A549 (cell line): ENCODE results near the gene PDGFRA. TPM values are rescaled to one million over a fixed set of nuclear protein-coding genes. Genes with fewer than 3 reads are reported as not detected.

Experiments
- ATAC-seq, 2 experiments: fragments of 200-7000 bp in 1 of 2; fragments of >200 bp in 1 of 2; cut with Nextera tagmentation in 1 of 2; cut with Tn5 transposase in 1 of 2; 3 replicates each; pipeline versions ENCODE4 v1.8.0 to v1.9.1; 2018 to 2020; ENCODE audit warnings: mild to moderate bottlenecking in 1 of 2, moderate library complexity in 1 of 2
- CTCF ChIA-PET: fragments of 300-600 bp; sonication (Branson Sonifier 250); formaldehyde crosslinking; extraction: SDS; loops from one replicate; lab custom pipeline; 2021; ENCODE audit warnings: antibody characterized with exemption, inconsistent platforms; lab: Yijun Ruan, JAX
- POLR2A ChIA-PET: fragments of 350-600 bp; formaldehyde crosslinking; extraction: SDS; loops from one replicate; lab custom pipeline; 2021; ENCODE audit warnings: antibody characterized with exemption, inconsistent platforms; lab: Yijun Ruan, JAX
- DNase-seq, 2 experiments: peaks; one replicate each; pipeline versions ENCODE4 v3.0.0 to v3.0.0-alpha.2; 2011 to 2016; ENCODE audit warnings: low read depth in 1 of 2, low spot score in 1 of 2
- FAIRE-seq: peaks from 2 replicates; lab custom pipeline; 2011; peaks lifted over from hg19 to GRCh38; lab: Jason Lieb, UNC
- H3K27ac ChIP-seq, 2 experiments: fragments of >200 bp; sonication (Bioruptor Twin); formaldehyde crosslinking; 3 replicates each; pipeline ENCODE4 v1.5.1; 2016 to 2017
- H3K4me1 ChIP-seq: fragments of >200 bp; sonication (Bioruptor Twin); formaldehyde crosslinking; 3 replicates; pipeline ENCODE4 v1.6.1; 2016
- H3K4me2 ChIP-seq: fragments of >200 bp; sonication (Bioruptor Twin); formaldehyde crosslinking; 3 replicates; pipeline ENCODE4 v1.6.1; 2016
- H3K4me3 ChIP-seq: fragments of >200 bp; sonication (Bioruptor Twin); formaldehyde crosslinking; 3 replicates; pipeline ENCODE4 v1.5.1; 2016
- H3K9me3 ChIP-seq: fragments of >200 bp; sonication (Bioruptor Twin); formaldehyde crosslinking; 3 replicates; pipeline ENCODE4 v1.6.1; 2016
- BCL3 ChIP-seq: fragments of >200 bp; sonication (Bioruptor Twin); formaldehyde crosslinking; IDR thresholded peaks from 3 replicates; pipeline ENCODE4 v1.6.1; 2016
- CHD2 ChIP-seq: fragments of 150-350 bp; IDR thresholded peaks from 2 replicates; pipeline ENCODE4 v1.6.1; 2014; ENCODE audit warnings: low read length; ENCODE audit not compliant: partially characterized antibody
- CTCF ChIP-seq: fragments of >200 bp; sonication (Bioruptor Twin); formaldehyde crosslinking; IDR thresholded peaks from 3 replicates; pipeline ENCODE4 v1.5.1; 2016
- EHF ChIP-seq: fragments of 250-450 bp; sonication (Bioruptor Pico); IDR thresholded peaks from 2 replicates; pipeline ENCODE4 v1.5.0; 2020; ENCODE audit warnings: mild to moderate bottlenecking
- EP300 ChIP-seq, 2 experiments: fragments of >200 bp; sonication (Bioruptor Twin); formaldehyde crosslinking; IDR thresholded peaks; 2 replicates in 1 of 2; 3 replicates in 1 of 2; pipeline ENCODE4 v1.6.1; 2016 to 2017
- HDAC2 ChIP-seq: fragments of 200-600 bp; sonication (generic); IDR thresholded peaks from 2 replicates; pipeline ENCODE4 v1.6.1; 2016
- HEYL ChIP-seq: fragments of 250-450 bp; sonication (Bioruptor Pico); IDR thresholded peaks from 2 replicates; pipeline ENCODE4 v1.8.0; 2021; ENCODE audit warnings: mild to moderate bottlenecking, moderate library complexity
- HMGXB4 ChIP-seq: fragments of 250-450 bp; sonication (Bioruptor Pico); IDR thresholded peaks from 2 replicates; pipeline ENCODE4 v1.5.0; 2021; ENCODE audit warnings: mild to moderate bottlenecking, moderate library complexity, borderline replicate concordance
- HOXA7 ChIP-seq: fragments of 250-450 bp; sonication (Bioruptor Pico); IDR thresholded peaks from 2 replicates; pipeline ENCODE4 v1.5.0; 2020; ENCODE audit warnings: mild to moderate bottlenecking, moderate library complexity
- JUNB ChIP-seq: fragments of >200 bp; sonication (Bioruptor Twin); formaldehyde crosslinking; IDR thresholded peaks from 2 replicates; pipeline ENCODE4 v1.6.1; 2016
- KDM5A ChIP-seq: fragments of 200-600 bp; sonication (generic); IDR thresholded peaks from 2 replicates; pipeline ENCODE4 v1.6.1; 2016; ENCODE audit warnings: antibody characterized with exemption, mild to moderate bottlenecking
- NR3C1 ChIP-seq: fragments of >200 bp; sonication (Bioruptor Twin); formaldehyde crosslinking; IDR thresholded peaks from 3 replicates; pipeline ENCODE4 v1.6.1; 2017
- POLR2A ChIP-seq: IDR thresholded peaks from 2 replicates; pipeline ENCODE4 v1.6.1; 2012; ENCODE audit warnings: mild to moderate bottlenecking, low read length
- POLR2AphosphoS2 ChIP-seq: conservative IDR thresholded peaks from 2 replicates; pipeline ENCODE4 v1.6.1; 2012; ENCODE audit warnings: low read length, improper control_type of control experiment, inconsistent platforms
- RAD21 ChIP-seq, 2 experiments: fragments of >200 bp in 1 of 2; sonication (Bioruptor Twin) in 1 of 2; formaldehyde crosslinking in 1 of 2; IDR thresholded peaks in 1 of 2; conservative IDR thresholded peaks in 1 of 2; 2 replicates in 1 of 2; 3 replicates in 1 of 2; pipeline ENCODE4 v1.6.1; 2012 to 2018; ENCODE audit warnings: inconsistent platforms in 1 of 2
- RARB ChIP-seq: fragments of 250-450 bp; sonication (Bioruptor Pico); IDR thresholded peaks from 2 replicates; pipeline ENCODE4 v1.8.0; 2021; ENCODE audit warnings: mild to moderate bottlenecking, moderate library complexity
- RCOR1 ChIP-seq: fragments of 150-350 bp; IDR thresholded peaks from 2 replicates; pipeline ENCODE4 v1.6.1; 2014; ENCODE audit warnings: antibody characterized with exemption, low read length, low read depth
- RNF2 ChIP-seq: fragments of 200-600 bp; sonication (generic); IDR thresholded peaks from 2 replicates; pipeline ENCODE4 v1.6.1; 2016; ENCODE audit warnings: low read depth, mild to moderate bottlenecking, antibody characterized with exemption, moderate library complexity, borderline replicate concordance
- TFCP2L1 ChIP-seq: fragments of 250-450 bp; sonication (Bioruptor Pico); IDR thresholded peaks from 2 replicates; pipeline ENCODE4 v1.5.0; 2021; ENCODE audit warnings: mild to moderate bottlenecking
- ZNF302 ChIP-seq: fragments of 250-450 bp; sonication (Bioruptor Pico); IDR thresholded peaks from 2 replicates; pipeline ENCODE4 v1.9.0; 2021; ENCODE audit warnings: inconsistent platforms, mild to moderate bottlenecking, moderate library complexity
- WGBS: methylation state at CpG from one replicate; pipeline ENCODE4 v1.1.6; 2017; ENCODE audit errors: missing lambda C conversion rate; 5-methylcytosine and 5-hydroxymethylcytosine counted together
- polyA plus RNA-seq, 4 experiments: library from polyadenylated mRNA; depleted of rRNA in 3 of 4; stranded (reverse); fragments of >200 nt; fragmentation: RNase III in 1 of 4; extraction: RNeasy Plus Mini Kit Qiagen cat#74134 plus additional on column Dnase treatment in 1 of 4; gene quantifications; 2 replicates in 3 of 4; 3 replicates in 1 of 4; pipeline ENCODE4 v1.2.3, GENCODE V29; 2011 to 2017
- TF ChIP-seq, protein P1 (sequence below): fragments of 450-650 bp; IDR thresholded peaks from 2 replicates; pipeline ENCODE4 v1.6.1; 2014; ENCODE audit warnings: antibody characterized with exemption

PDGFRA gene
- polyA plus RNA-seq, 2 of the 4 experiments (the other 2 are of a cell fraction) = 0.40 to 0.92 TPM

- TF ChIP-seq POLR2AphosphoS2 (no peak), RAD21 (conservative IDR thresholded peaks at IDR 0.05 in 1 of 2, IDR thresholded peaks at IDR 0.05 in 1 of 2) (peak; percentile 14 to 40; a peak in 1 of 5 replicates), CTCF (peak; percentile 39; the same call in 2 of the 3 replicates), POLR2A (no peak), BCL3 (no peak)
- TF ChIP-seq, protein P1, sequence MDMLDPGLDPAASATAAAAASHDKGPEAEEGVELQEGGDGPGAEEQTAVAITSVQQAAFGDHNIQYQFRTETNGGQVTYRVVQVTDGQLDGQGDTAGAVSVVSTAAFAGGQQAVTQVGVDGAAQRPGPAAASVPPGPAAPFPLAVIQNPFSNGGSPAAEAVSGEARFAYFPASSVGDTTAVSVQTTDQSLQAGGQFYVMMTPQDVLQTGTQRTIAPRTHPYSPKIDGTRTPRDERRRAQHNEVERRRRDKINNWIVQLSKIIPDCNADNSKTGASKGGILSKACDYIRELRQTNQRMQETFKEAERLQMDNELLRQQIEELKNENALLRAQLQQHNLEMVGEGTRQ = no peak
- ChIA-PET POLR2A (no interaction called here), CTCF (interaction anchor here (0.6 to 2.1 kb wide), 8 partner anchors 9 to 1773 kb away, joined by 3 to 11 read pairs (median 4); no protein-coding TSS in a partner anchor)
- Histone ChIP-seq H3K9me3 (no peaks in the 10 kb centered on the region), H3K4me1 (no peaks in the 10 kb centered on the region), H3K27ac (no peak overlapping the region), H3K4me2 (no peak overlapping the region), H3K4me3 (no peak overlapping the region)
- peak in 1 of 2 experiments; percentile 55; a peak in 3 of 6 replicates for ATAC-seq
- DNase-seq = peak; percentile 11 to 54
- FAIRE-seq = no peak
- 13% methylated on average over 5 of the region's 5 CpGs for WGBS
Measured at GRCh38 chr4:54318904-54319303, 89.8 kb downstream of the PDGFRA start.

GRCh38 chr4:54320826-54321685 lies 92.0 kb downstream of the PDGFRA start:
- no peaks in the 10 kb centered on the region for H3K9me3 ChIP-seq
- TF ChIP-seq HEYL (CRISPR knock-in tag) (no peak), RCOR1 (no peak), TFCP2L1 (CRISPR knock-in tag) (no peak), ZNF302 (CRISPR knock-in tag) (no peak), EHF (no peak), HDAC2 (no peak), EP300 (IDR thresholded peaks at IDR 0.05) (no peak), HMGXB4 (CRISPR knock-in tag) (no peak), HOXA7 (CRISPR knock-in tag) (no peak), RNF2 (no peak), CTCF (no peak), KDM5A (no peak), NR3C1 (no peak), CHD2 (no peak), JUNB (no peak), RARB (CRISPR knock-in tag) (no peak)
- ATAC-seq = no peak
- ChIA-PET POLR2A (no interaction called here), CTCF (interaction anchor here (1.1 to 1.2 kb wide), 2 partner anchors 116 to 117 kb away, joined by 4 read pairs; no protein-coding TSS in a partner anchor)
- no peak for DNase-seq
- WGBS = 46% methylated on average over 7 of the region's 7 CpGs
- no peak for FAIRE-seq
- H3K4me1 ChIP-seq = no peaks in the 10 kb centered on the region
- no peak overlapping the region for H3K4me2 ChIP-seq
- no peak overlapping the region for H3K27ac ChIP-seq
- H3K4me3 ChIP-seq = no peak overlapping the region
